ENCODE data around the gene THSD7B.

THSD7B gene

DNA sequence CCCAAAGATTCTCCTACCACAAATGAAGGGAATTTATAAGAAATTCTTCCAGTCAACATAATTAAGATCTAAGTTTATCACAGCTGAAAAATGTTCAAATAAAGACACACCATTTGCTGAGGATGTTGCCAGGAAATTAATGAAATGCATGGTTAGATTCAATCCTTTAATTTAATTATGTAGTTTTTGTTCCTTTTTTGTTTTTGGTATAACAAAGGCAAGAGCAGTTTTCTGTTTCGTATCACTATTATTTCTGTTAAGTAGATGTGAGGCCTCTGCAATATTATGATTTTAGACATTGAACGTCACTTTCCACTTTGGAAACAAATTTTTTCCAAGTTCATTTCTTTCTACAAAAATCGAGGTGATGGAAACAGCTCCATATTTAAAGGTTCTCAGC is 440.0 kb downstream of the THSD7B start:
- ChIA-PET CTCF (no interaction called here), POLR2A (ENCODE audit: low non-redundant PET) (no interaction called here)
- H3K27ac ChIP-seq: no peak overlapping the region
- TF ChIP-seq, protein P1, sequence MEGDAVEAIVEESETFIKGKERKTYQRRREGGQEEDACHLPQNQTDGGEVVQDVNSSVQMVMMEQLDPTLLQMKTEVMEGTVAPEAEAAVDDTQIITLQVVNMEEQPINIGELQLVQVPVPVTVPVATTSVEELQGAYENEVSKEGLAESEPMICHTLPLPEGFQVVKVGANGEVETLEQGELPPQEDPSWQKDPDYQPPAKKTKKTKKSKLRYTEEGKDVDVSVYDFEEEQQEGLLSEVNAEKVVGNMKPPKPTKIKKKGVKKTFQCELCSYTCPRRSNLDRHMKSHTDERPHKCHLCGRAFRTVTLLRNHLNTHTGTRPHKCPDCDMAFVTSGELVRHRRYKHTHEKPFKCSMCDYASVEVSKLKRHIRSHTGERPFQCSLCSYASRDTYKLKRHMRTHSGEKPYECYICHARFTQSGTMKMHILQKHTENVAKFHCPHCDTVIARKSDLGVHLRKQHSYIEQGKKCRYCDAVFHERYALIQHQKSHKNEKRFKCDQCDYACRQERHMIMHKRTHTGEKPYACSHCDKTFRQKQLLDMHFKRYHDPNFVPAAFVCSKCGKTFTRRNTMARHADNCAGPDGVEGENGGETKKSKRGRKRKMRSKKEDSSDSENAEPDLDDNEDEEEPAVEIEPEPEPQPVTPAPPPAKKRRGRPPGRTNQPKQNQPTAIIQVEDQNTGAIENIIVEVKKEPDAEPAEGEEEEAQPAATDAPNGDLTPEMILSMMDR (conservative IDR thresholded peaks at IDR 0.05; ENCODE audit: low read depth): no peak
- DNase-seq (ENCODE audit: low spot score): no peak

DNA sequence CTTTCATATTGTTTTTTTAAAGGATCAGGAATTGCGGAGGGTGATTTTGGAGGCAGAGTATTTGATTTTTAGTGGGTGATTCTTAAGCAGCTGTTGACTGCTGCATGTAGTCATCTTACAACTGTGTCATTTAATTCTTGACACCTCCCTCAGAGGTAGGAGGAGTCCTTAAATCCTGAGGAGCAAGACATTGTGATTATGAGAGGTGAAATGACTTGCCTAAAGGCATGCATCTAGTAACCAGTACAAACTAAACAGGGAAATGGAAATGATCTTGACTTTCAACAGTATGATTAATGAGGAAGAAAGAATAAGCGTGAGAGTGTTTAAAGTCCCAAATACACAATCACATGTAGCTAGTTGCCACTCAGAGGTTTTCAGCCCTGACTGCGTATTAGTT is 440.7 kb downstream of the THSD7B start:
- no peak for DNase-seq (ENCODE audit: low spot score)
- ChIA-PET CTCF (no interaction called here), POLR2A (ENCODE audit: low non-redundant PET) (no interaction called here)
- TF ChIP-seq, protein P1 (conservative IDR thresholded peaks at IDR 0.05; ENCODE audit: low read depth): no peak
- no peak overlapping the region for H3K27ac ChIP-seq

DNA sequence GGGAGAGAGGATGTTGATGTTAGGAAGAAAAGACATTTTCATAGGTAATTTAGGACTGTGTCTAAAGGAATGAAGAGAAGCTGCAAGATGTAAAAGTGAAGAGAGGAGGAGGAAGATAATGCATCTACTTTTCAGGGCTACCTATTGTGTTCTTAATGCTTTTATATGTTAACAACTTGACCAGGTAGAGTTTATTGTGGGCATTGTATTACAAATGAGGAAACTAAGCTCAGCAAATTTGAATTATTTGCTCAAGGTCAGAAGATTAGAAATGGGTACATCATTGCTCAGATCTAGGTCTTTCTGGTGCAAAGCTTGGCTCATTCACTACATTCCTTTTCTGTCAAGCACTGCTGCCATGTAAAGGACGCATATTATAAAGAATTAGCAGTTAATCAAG is 441.7 kb downstream of the THSD7B start:
- TF ChIP-seq, protein P1 (conservative IDR thresholded peaks at IDR 0.05; ENCODE audit: low read depth): no peak
- CTCF ChIA-PET: no interaction called here
- POLR2A ChIA-PET (ENCODE audit: low non-redundant PET): no interaction called here
- no peak overlapping the region for H3K27ac ChIP-seq
- no peak for DNase-seq (ENCODE audit: low spot score)

- TF ChIP-seq, protein P1 (conservative IDR thresholded peaks at IDR 0.05; ENCODE audit: low read depth): no peak
- no peak for DNase-seq (ENCODE audit: low spot score)
- ChIA-PET POLR2A (ENCODE audit: low non-redundant PET) (no interaction called here), CTCF (no interaction called here)
- no peak overlapping the region for H3K27ac ChIP-seq
Measured at GRCh38 chr2:137208431-137208891, 443.1 kb downstream of the THSD7B start.

DNA sequence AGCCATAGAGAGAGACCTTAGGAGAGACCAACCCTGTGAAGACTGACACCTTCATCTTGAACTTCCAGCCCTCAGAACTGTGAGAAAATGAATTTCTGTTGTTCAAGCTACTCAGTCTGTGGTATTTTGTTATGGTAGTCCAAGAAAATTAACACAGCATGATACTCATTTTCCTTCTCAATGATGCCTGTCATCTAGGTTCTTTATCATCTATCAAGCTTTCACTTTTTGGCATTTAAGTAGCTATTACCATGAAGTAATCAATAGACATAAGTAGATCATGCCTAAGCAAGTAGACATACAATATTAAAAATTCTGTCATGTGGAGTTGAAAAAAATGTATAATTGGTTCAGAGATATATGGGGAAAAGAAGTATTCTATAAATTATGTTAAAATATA is 444.7 kb downstream of the THSD7B start:
- TF ChIP-seq, protein P1 (conservative IDR thresholded peaks at IDR 0.05; ENCODE audit: low read depth): no peak
- POLR2A ChIA-PET (ENCODE audit: low non-redundant PET): no interaction called here
- H3K27ac ChIP-seq: no peak overlapping the region
- DNase-seq (ENCODE audit: low spot score): no peak
- CTCF ChIA-PET: no interaction called here

- no peak overlapping the region for H3K27ac ChIP-seq
- TF ChIP-seq, protein P1 (conservative IDR thresholded peaks at IDR 0.05; ENCODE audit: low read depth): no peak
- ChIA-PET POLR2A (ENCODE audit: low non-redundant PET) (no interaction called here), CTCF (interaction anchor here (0.6 kb wide), 1 partner anchor 10 kb away, joined by 3 read pairs; no protein-coding TSS in a partner anchor)
- no peak for DNase-seq (ENCODE audit: low spot score)
Measured at GRCh38 chr2:137211761-137212160, 446.4 kb downstream of the THSD7B start.

All from RWPE1 (cell line).